GM19455 (cell line): ENCODE measurements around the gene NPTX2.
"Not testable (repeated sequence)": the region's sequence is repeated elsewhere in the genome, so short reads cannot be mapped to it uniquely, and the experiment has no call there.

Source experiments
- ATAC-seq: cut with Tn5 transposase; IDR thresholded peaks from one replicate; pipeline ENCODE4 v1.9.1; 2021; ENCODE audit not compliant: unreplicated experiment

NPTX2 gene

DNA sequence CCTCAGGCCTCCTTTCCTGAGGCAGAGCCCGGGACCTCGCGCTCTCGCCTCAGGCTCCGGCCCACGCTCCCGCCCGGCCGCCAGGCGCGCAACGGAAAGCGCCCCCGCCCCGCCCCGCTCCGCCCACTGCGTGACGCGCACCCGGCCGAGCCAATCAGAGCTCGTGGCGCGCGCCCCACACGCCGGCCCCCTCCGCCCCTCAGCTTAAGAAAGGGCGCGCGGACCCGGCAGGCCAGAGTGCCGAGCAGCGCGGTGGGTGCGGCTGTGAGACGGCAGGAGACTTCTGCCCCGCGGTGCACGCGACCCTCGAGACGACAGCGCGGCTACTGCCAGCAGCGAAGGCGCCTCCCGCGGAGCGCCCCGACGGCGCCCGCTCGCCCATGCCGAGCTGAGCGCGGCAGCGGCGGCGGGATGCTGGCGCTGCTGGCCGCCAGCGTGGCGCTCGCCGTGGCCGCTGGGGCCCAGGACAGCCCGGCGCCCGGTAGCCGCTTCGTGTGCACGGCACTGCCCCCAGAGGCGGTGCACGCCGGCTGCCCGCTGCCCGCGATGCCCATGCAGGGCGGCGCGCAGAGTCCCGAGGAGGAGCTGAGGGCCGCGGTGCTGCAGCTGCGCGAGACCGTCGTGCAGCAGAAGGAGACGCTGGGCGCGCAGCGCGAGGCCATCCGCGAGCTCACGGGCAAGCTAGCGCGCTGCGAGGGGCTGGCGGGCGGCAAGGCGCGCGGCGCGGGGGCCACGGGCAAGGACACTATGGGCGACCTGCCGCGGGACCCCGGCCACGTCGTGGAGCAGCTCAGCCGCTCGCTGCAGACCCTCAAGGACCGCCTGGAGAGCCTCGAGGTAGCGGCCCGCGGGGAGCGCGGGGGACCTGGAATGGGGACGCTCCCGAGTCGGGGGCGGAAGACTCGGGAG, at the start of gene NPTX2:
Gene NPTX2 (plus strand): TSS at position 235 of the 909 bp plus-strand sequence. CDS start 177 bp downstream, at position 412.
- ATAC-seq = no peak

DNA sequence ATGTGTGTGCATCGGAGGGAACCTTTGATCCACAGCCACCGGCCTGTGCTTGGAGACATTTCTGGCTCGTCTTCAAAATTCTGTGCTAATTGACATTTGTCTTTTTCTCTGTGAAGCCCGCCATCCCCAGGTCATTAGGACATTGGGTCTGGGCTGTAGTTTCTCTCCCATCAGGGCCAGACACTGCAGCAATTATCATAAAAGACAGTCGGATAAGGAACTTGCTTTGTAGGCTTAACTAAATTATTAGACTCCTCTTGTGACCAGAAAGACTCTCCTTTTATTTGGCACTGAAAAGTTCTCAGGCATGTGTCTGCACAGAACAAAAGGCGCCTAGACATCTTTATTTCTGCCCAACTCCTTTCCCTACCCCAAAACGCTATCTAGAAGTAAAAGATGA, 49.1 kb upstream of the NPTX2 start:
- no peak for ATAC-seq

DNA sequence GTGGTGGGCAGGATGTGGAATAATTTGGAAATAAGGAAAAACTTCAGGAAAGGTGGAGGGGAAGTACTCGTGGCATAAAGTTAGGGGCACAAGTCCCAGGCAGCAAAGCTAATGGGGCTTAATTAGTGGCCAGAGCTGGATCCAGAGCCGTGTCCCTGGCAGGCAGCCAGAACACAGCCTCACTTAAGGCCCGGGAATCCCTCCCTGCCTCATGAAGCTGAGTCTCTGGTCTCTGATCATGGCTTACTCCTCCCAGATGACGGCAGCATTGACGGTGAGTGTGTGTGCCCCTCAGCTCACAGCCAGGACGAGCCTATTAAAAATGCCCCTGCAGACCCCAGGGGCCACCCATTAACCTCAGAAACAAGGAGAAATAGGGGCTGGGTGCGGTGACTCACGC, 48.2 kb upstream of the NPTX2 start:
- ATAC-seq = no peak

GRCh38 chr7:98569691-98570337, 47.3 kb upstream of the NPTX2 start:
- no peak for ATAC-seq

DNA sequence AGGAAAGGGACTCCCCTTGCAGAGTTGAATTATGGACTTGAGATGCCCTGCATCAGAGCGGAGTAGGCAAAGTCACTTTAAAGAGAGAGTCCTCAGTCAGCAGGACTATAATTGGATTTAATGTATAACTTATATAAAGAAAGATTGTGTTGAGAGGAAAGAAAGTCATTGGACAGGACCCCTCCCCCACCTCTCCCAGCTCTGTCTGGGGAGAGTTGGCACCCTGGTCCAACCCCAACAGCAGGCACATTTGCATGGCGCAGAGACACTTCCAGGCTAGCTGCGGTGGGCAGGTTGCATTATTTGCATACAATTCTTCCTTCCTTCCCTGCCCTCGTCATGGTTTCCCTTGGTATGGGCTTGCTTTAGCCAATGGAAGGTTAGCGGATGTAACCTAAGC, 46.1 kb upstream of the NPTX2 start:
- no peak for ATAC-seq

DNA sequence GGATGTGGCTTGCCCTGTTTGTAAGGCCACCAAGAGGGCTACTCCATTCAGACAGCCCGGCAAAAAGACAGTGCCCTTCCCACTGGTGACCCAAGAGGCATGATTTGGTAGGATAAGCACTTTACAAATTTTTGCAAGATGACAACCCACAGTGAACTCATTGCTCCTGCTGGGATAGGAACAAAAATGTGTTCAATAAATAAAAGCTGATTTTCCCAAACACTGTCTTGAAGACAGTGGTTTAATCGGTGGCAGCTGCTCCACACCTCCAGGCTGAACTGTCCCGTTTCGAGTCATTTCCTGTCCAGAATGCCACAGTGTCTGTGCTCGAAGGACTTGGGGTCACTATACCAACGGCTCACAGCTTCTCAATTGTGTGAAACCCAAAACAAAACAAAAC, 45.1 kb upstream of the NPTX2 start:
- ATAC-seq = no peak

DNA sequence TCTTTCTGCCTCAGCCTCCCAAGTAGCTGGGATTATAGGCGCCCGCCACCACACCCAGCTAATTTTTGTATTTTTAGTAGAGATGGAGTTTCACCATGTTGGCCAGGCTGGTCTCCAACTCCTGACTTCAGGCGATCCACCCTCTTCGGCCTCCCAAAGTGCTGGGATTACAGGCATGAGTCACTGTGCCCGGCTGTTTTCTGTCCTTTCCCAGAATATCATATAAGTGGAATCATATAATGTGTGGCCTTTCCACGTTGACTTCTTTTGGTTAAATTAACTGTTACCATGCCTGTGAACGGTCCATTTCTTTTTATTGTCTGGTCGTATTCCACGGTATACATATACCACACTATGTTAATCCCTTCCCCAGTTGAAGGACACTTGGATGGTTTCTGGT, 44.4 kb upstream of the NPTX2 start:
- ATAC-seq = not testable (repeated sequence)

DNA sequence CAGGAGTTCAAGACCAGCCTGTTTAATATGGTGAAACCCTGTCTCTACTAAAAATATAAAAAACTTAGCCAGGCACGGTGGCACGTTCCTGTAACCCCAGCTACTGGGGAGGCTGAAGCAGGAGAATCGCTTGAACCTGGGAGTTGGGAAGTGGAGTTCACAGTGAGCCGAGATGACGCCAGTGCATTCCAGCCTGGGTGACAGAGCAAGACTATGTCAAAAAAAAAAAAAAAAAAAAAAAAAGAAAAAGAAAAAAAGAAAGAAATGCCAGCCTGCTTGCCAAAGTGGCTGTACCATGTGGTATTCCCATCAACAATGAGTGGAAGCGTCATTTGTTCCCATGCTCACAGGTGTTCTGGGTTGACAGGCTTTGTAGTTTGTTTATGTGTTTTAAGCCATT, 43.3 kb upstream of the NPTX2 start:
- no peak for ATAC-seq

- ATAC-seq = no peak
Observed at GRCh38 chr7:98575878-98576277, 41.2 kb upstream of the NPTX2 start.

- ATAC-seq = no peak
Observed at GRCh38 chr7:98584830-98585229, 32.3 kb upstream of the NPTX2 start.

DNA sequence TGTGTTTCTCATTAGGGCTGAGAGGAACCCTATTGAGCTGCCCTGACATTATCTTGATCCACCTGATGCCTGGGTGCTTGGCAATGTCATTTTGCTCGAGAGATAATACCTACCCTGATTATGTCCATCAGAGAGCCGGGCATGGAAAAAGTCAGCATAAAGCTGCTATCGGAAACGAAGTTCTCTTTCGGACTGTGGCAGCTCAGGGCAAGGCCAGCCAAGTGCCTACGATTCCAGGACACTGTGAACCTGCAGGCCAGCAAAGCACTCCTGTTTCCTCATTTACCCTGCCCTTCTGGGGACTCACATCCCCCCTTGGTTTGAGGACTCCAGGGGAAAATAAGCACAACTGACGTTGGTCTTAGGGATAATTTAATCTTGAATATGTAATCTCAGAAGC, 25.2 kb upstream of the NPTX2 start:
- no peak for ATAC-seq

DNA sequence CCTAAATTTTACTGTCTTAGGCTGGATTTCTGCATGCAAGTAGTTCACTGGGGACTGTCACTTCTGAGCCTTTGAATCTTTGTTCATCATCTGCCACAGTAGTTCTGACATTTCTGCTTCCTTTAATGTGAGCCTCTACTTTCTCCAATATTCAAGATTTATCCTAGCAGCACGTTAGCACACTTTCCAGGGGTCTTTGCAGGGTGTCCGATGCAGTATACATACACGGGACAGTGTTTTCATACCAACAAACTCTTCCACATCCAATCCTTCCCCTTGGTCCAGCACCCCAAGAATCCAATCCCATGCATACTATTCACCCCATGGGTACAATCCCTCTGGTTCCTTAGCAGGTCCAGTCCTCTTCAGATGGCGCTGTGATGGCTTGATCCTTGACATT, 22.7 kb upstream of the NPTX2 start:
- no peak for ATAC-seq

DNA sequence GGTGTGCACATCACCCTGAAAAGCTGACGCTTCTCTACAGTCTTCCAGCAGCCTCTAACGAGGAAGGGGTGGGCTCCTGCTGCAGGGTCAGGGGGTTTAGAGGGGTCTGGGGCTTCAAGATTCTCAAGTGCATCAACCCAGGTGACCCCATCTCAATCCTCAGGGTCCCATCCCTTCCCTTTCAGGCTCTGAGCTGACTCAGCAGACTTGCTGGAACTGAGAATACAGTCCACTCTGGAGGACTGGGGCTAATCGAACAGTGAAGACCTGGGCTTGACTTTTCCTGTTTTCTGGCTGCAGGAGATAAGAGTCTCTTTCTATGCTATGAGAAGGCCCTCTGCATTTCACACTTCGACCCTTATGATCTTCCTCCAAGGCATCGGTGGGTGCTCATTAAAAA, 22.3 kb upstream of the NPTX2 start:
- ATAC-seq = no peak

DNA sequence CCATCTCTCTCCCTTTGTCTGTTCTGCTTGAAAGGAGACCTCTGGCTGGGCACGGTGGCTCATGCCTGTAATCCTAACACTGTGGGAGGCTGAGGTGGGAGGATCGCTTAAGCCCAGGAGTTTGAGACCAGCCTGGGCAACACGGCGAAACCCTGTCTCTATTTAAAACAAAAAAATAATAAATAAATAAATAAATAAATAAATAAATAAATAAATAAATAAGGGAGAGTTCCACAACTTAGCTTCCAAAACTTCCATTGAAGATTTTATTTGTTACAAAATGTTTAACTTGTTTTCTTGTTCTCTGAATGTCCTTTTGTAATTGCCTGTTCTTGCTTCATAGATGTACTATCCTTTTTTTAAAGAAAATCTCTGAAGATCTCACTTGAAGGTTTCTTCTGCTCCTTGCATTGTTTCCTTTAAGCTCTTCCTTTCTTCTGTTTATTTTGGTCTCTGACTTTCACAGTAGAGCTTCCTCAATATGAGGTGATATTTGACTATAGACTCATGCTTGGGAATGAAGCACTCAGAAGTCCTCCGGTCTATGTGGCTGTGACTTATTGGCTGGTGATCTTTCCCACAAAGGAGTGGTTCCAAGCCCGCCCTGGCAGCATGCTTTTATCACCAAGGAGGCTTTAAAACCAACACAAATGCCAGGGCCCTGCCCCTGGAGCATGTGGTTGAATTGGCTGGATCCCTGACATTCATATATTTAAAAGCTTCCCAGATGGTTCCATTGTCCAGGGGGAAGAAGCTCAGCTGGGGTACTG, 18.1 kb upstream of the NPTX2 start:
- ATAC-seq = no peak

DNA sequence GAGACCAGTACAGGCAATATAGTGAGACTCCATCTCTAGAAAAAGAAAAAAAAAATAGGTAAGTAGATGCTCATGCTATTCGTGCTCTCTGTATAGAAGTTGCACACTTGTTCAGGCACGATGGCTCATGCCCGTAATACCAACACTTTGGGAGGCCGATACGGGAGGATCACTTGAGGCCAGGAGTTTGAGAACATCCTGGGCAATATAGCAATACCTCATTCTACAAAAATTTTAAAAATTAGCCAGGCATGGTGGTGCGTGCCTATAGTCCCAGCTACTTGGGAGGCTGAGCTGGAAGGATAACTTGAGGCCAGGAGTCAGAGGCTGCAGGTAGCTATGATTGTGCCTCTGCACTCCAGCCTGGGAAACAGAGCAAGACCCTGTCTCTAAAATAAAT, 17.2 kb upstream of the NPTX2 start:
- no peak for ATAC-seq

GRCh38 chr7:98602755-98603398, 14.2 kb upstream of the NPTX2 start:
- ATAC-seq = no peak

DNA sequence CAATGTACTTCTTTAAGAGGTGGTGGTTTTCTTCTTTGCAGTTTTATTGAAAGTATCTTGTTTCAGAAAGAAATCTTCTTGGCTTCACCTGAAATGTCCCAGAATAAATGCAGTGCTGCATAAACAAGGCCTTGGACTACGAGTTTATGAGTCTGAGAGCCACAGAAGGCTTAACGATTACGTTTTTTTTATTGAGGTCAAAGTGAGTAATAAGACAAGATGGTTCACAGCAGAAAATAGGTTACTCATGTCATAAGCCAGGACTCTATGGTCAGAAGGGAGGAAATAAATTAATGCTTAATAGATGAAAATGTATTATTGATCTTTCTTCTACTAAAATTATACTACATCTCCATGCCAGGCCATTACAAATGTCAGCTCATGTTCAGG, 13.7 kb upstream of the NPTX2 start:
- ATAC-seq = no peak

GRCh38 chr7:98613601-98614425, 3.3 kb upstream of the NPTX2 start:
- no peak for ATAC-seq

GRCh38 chr7:98616381-98617050, 569 bp upstream of the NPTX2 start:
- ATAC-seq = no peak

- ATAC-seq = no peak
Observed at GRCh38 chr7:98617960-98618418, 904 bp downstream of the NPTX2 start.
